ENCODE data around the gene EVI2B.

DNA sequence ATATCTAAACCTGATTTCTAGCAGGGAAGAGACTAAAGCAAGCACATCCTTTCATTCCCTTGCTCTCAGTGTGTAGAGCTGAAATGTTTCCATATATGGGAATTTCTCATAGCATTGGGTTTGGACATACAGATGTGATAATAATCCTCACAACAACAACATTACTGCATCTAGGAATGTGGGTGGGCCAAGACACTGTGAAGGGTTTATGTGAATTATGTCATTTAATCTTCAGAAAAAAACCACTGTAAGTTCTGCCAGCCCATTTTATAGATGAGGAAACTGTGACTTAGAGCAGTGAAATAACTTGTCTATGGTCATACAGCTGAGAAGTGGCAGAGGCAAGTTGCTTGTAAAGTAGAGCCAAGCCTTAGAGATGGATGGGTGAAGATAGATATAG is 22.0 kb downstream of the EVI2B start:
- TF ChIP-seq, protein P1, sequence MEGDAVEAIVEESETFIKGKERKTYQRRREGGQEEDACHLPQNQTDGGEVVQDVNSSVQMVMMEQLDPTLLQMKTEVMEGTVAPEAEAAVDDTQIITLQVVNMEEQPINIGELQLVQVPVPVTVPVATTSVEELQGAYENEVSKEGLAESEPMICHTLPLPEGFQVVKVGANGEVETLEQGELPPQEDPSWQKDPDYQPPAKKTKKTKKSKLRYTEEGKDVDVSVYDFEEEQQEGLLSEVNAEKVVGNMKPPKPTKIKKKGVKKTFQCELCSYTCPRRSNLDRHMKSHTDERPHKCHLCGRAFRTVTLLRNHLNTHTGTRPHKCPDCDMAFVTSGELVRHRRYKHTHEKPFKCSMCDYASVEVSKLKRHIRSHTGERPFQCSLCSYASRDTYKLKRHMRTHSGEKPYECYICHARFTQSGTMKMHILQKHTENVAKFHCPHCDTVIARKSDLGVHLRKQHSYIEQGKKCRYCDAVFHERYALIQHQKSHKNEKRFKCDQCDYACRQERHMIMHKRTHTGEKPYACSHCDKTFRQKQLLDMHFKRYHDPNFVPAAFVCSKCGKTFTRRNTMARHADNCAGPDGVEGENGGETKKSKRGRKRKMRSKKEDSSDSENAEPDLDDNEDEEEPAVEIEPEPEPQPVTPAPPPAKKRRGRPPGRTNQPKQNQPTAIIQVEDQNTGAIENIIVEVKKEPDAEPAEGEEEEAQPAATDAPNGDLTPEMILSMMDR (optimal IDR thresholded peaks at IDR 0.05 in 1 of 3, IDR thresholded peaks at IDR 0.05 in 1 of 3, conservative IDR thresholded peaks at IDR 0.05 in 1 of 3; ENCODE audit: extremely low read depth in 1 of 3, insufficient read depth in 2 of 3, low read length in 3 of 3) = no peak
- TF ChIP-seq EZH2 (IDR thresholded peaks at IDR 0.05; ENCODE audit: low read length) = no peak
